ENCODE data around the gene VSX2. TPM values are rescaled to one million over a fixed set of nuclear protein-coding genes. Genes with fewer than 3 reads are reported as not detected.

Gene VSX2
- total and polyA plus RNA-seq, 7 donors, result not detected

- Histone ChIP-seq H3K4me1 (no peaks in the 10 kb centered on the region), H3K27me3 (ENCODE audit: insufficient read depth in 3 of 3, low read length in 2 of 3) (peaks cover 0 to 20% (median 0%) of the 10 kb centered on the region in 3 donors), H3K4me3 (no peak overlapping the region), H3K27ac (no peak overlapping the region), H3K36me3 (ENCODE audit: insufficient read depth in 1 of 2, low read depth in 1 of 2) (no peaks in the 10 kb centered on the region), H3K9me3 (no peaks in the 10 kb centered on the region)
- TF ChIP-seq CTCF (IDR thresholded peaks at IDR 0.05), result no peak
- WGBS, 3 donors, result 86 to 89% (median 87%) methylated on average over 11 of the region's 11 CpGs
- ATAC-seq (no peak), DNase-seq (no peak)
- intact Hi-C loops (cut with DNase I), result loop anchor here in 1 of 2 donors (2.0 kb wide), 1 partner anchor 40 kb away; no protein-coding TSS in a partner anchor
Measured at GRCh38 chr14:74216671-74217070, 22.6 kb upstream of the VSX2 start.

- Histone ChIP-seq H3K9me3 (no peaks in the 10 kb centered on the region), H3K36me3 (ENCODE audit: insufficient read depth in 1 of 2, low read depth in 1 of 2) (no peaks in the 10 kb centered on the region), H3K4me3 (peak overlapping the region; percentile 41), H3K27ac (no peak overlapping the region), H3K4me1 (no peaks in the 10 kb centered on the region), H3K27me3 (ENCODE audit: insufficient read depth in 3 of 3, low read length in 2 of 3) (peaks cover 0 to 20% (median 0%) of the 10 kb centered on the region in 3 donors)
- DNase-seq, result peak; percentile 72 to 85
- TF ChIP-seq CTCF (IDR thresholded peaks at IDR 0.05), result peak; percentile 88
- intact Hi-C loops (cut with DNase I), result loop anchor here in 1 of 2 donors (2.0 kb wide), 1 partner anchor 39 kb away; no protein-coding TSS in a partner anchor
- peak; percentile 88 to 97 (median 90) for ATAC-seq
- WGBS, 3 donors, result 9 to 14% (median 10%) methylated on average over 36 to 40 of the region's 40 CpGs
Measured at GRCh38 chr14:74217672-74218448, 21.4 kb upstream of the VSX2 start.

- Histone ChIP-seq H3K9me3 (no peaks in the 10 kb centered on the region), H3K4me1 (no peaks in the 10 kb centered on the region), H3K27ac (no peak overlapping the region), H3K27me3 (ENCODE audit: insufficient read depth in 3 of 3, low read length in 2 of 3) (peaks cover 0 to 20% (median 0%) of the 10 kb centered on the region in 3 donors), H3K36me3 (ENCODE audit: insufficient read depth in 1 of 2, low read depth in 1 of 2) (no peaks in the 10 kb centered on the region), H3K4me3 (no peak overlapping the region)
- intact Hi-C loops (cut with DNase I), result no loop called here
- DNase-seq, result no peak
- TF ChIP-seq CTCF (IDR thresholded peaks at IDR 0.05), result no peak
- no peak for ATAC-seq
- 34 to 51% (median 35%) methylated on average over 4 of the region's 4 CpGs for WGBS, 3 donors
Measured at GRCh38 chr14:74218462-74218861, 20.8 kb upstream of the VSX2 start.

GRCh38 chr14:74219277-74220205 is 19.7 kb upstream of the VSX2 start:
- no peaks in the 10 kb centered on the region for H3K9me3 ChIP-seq
- no peak for ATAC-seq

More at GRCh38 chr14:74219277-74220205, 19.7 kb upstream of the VSX2 start:
- Histone ChIP-seq H3K36me3 (ENCODE audit: insufficient read depth in 1 of 2, low read depth in 1 of 2) (no peaks in the 10 kb centered on the region), H3K27me3 (ENCODE audit: insufficient read depth in 3 of 3, low read length in 2 of 3) (peaks cover 0 to 23% (median 0%) of the 10 kb centered on the region in 3 donors), H3K27ac (no peak overlapping the region), H3K4me1 (no peaks in the 10 kb centered on the region), H3K4me3 (no peak overlapping the region)
- 66 to 69% (median 66%) methylated on average over 13 of the region's 13 CpGs for WGBS, 3 donors
- intact Hi-C loops (cut with DNase I), result no loop called here
- TF ChIP-seq CTCF (IDR thresholded peaks at IDR 0.05), result no peak
- DNase-seq, result no peak

Measured in psoas muscle (tissue), 8 donors.